ENCODE results near the gene ADAD2. TPM values are rescaled to one million over a fixed set of nuclear protein-coding genes. Genes with fewer than 3 reads are reported as not detected.

The ADAD2 gene
- total and polyA plus RNA-seq, 2 of the 4 experiments (the other 2 are of a cell fraction): not detected

GRCh38 chr16:84183572-84183875 lies 7.4 kb upstream of the ADAD2 start:
- H3K56ac ChIP-seq (ENCODE audit: extremely low read depth, insufficient read depth, low read length): no peak overlapping the region
- H2BK20ac ChIP-seq (ENCODE audit: low read depth, low read length): no peak overlapping the region
- H4K20me1 ChIP-seq (ENCODE audit: insufficient read depth, low read length): peaks cover 9% of the 10 kb centered on the region; the same call in 1 of the 2 replicates
- ChIA-PET CTCF (no interaction called here), POLR2A (ENCODE audit: unreplicated experiment) (no interaction called here)
- no peak overlapping the region for H2AFZ ChIP-seq (replicated peaks; ENCODE audit: low read length, poor library complexity)
- no peak overlapping the region for H4K8ac ChIP-seq (ENCODE audit: low read depth in 2 of 2, low read length in 2 of 2)
- H4K5ac ChIP-seq (ENCODE audit: low read depth, low read length): no peak overlapping the region
- H3K23ac ChIP-seq (ENCODE audit: low read depth, low read length): no peak overlapping the region
- ATAC-seq (ENCODE audit: low read depth) (no peak), DNase-seq (no peak)
- H3K4me1 ChIP-seq (ENCODE audit: control insufficient read depth, insufficient read depth, low read length): peaks cover 3% of the 10 kb centered on the region
- H3K4me3 ChIP-seq (ENCODE audit: insufficient read depth, low read depth, low read length): no peak overlapping the region
- H3K79me1 ChIP-seq (ENCODE audit: low read depth in 1 of 2, low read length in 2 of 2): peaks cover 16 to 48% of the 10 kb centered on the region in 2 experiments
- dilution Hi-C loops (cut with HindIII; ENCODE audit: low sequenced_read_pairs, unreplicated experiment): no loop called here
- no peak overlapping the region for H2BK15ac ChIP-seq (ENCODE audit: low read depth, low read length)
- no peaks in the 10 kb centered on the region for H3K27me3 ChIP-seq (ENCODE audit: control insufficient read depth, insufficient read depth, low read length)
- TF ChIP-seq MXI1 (IDR thresholded peaks at IDR 0.05; ENCODE audit: borderline replicate concordance, low read depth, low read length): no peak
- TF ChIP-seq MAZ (IDR thresholded peaks at IDR 0.05; ENCODE audit: borderline replicate concordance, low read depth, low read length): no peak
- no peak for TF ChIP-seq USF2 (IDR thresholded peaks at IDR 0.05; ENCODE audit: low read depth, low read length)
- TF ChIP-seq RFX5 (IDR thresholded peaks at IDR 0.05; ENCODE audit: low read depth, low read length): no peak
- no peak for TF ChIP-seq FOS (IDR thresholded peaks at IDR 0.05; ENCODE audit: low read depth, low read length)
- no peak for TF ChIP-seq MAFK (IDR thresholded peaks at IDR 0.05; ENCODE audit: low read depth, low read length)
- TF ChIP-seq CTCF (conservative IDR thresholded peaks at IDR 0.05; ENCODE audit: low read depth, low read length): no peak
- no peak for TF ChIP-seq BHLHE40 (IDR thresholded peaks at IDR 0.05; ENCODE audit: low read depth, low read length)
- TF ChIP-seq RAD21 (IDR thresholded peaks at IDR 0.05; ENCODE audit: low read length): no peak
- TF ChIP-seq RCOR1 (IDR thresholded peaks at IDR 0.05; ENCODE audit: insufficient replicate concordance, low read length): no peak
- no peak overlapping the region for H3K9ac ChIP-seq (ENCODE audit: low read depth, low read length)
- no peak overlapping the region for H2AK9ac ChIP-seq (replicated peaks; ENCODE audit: low read depth, low read length, poor library complexity)
- H2AK5ac ChIP-seq (ENCODE audit: low read depth, low read length): no peak overlapping the region
- H3K14ac ChIP-seq (replicated peaks; ENCODE audit: low read depth, low read length): no peak overlapping the region
- peaks cover 6% of the 10 kb centered on the region; the same call in 1 of the 2 replicates for H3K9me1 ChIP-seq (ENCODE audit: insufficient read depth, low read length)
- H3K4ac ChIP-seq (ENCODE audit: low read depth, low read length): no peak overlapping the region
- intact Hi-C loops (cut with micrococcal nuclease): no loop called here
- no peak overlapping the region for H3K18ac ChIP-seq (ENCODE audit: low read depth, low read length)
- no peak overlapping the region for H3K4me2 ChIP-seq (ENCODE audit: low read depth, low read length)
- no peak overlapping the region for H2BK120ac ChIP-seq (ENCODE audit: low read depth, low read length)
- H4K91ac ChIP-seq (ENCODE audit: insufficient read depth, low read depth, low read length): no peak overlapping the region
- no peak overlapping the region for H2BK5ac ChIP-seq (ENCODE audit: low read depth, low read length, poor library complexity, severe bottlenecking)
- in situ Hi-C loops (cut with MboI; ENCODE audit: low sequenced_read_pairs): no loop called here
- 100% methylated on average over 1 of the region's 5 CpGs; no CpG with 5 or more reads in 1 of the 2 experiments for WGBS, 2 experiments (ENCODE audit: extremely low coverage in 2 of 2, insufficient read length in 1 of 2)
- no peak overlapping the region for H3K27ac ChIP-seq (ENCODE audit: insufficient read depth, low read length)
- no peaks in the 10 kb centered on the region for H3K9me3 ChIP-seq (ENCODE audit: control insufficient read depth, insufficient read depth, low read length)
- no TSS peak for BruUV-seq (replicated peaks)
- peaks cover 51% of the 10 kb centered on the region for H3K36me3 ChIP-seq (ENCODE audit: control insufficient read depth, insufficient read depth, low read length)

All from IMR-90 (cell line).